ENCODE results near the gene SLC13A4.
"Not testable (repeated sequence)": the region's sequence is repeated elsewhere in the genome, so short reads cannot be mapped to it uniquely, and the experiment has no call there.

The SLC13A4 gene

DNA sequence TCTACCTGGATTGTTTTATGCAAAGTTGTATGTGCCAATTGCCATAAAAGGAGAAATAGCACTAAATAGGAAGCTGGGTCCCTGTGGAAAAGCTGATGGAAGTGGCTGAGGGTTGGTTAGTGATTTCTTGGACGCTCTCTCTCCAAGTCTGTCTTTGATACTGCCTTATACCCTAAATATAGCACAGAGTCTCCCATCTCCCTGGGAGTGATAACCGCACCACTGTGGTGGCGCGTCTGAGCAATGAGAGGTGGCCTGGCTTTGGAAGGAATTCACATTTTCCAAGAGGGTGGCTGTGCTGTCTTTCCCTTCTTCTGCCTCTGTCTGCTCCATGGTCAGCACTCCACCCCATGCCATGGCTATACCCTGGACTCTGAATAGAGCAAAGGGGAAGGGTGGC, 34.4 kb downstream of the SLC13A4 start:
- DNase-seq (ENCODE audit: low read depth in 2 of 2), result no peak

DNA sequence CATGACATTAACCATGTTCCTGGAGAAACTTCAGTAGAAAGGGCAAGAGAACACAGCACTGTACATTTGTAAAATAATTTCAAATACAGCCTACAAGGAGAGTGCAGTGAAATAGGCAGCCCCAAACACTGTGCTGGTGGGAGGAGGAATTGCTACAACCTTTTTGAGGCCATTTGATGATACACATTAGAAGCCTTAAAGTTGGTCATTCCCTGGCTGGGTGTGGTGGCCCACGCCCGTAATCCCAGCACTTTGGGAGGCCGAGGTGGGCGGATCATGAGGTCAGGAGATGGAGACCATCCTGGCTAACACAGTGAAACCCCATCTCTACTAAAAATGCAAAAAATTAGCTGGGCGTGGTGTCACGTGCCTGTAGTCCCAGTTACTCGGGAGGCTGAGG, 35.4 kb downstream of the SLC13A4 start:
- not testable (repeated sequence) for DNase-seq (ENCODE audit: low read depth in 2 of 2)

DNA sequence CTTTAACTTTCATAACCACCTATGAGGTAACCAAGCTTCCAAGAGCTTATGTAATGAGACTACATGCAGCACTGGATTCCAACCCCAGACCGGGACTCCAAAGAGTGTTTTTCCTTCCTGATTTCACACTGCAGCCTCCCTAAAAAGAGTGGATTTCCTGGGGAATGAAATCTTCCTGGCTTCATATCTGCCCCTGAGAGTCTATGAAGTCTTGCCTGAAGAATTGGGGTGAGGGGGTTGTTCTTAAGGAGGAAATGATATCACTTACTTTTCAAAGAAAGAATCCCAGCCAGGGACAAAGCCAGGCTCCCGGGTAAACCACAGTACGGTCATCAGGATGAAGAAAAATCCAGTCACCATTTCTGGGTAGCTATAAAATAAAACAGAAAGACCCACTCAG, 35.9 kb downstream of the SLC13A4 start:
- DNase-seq (ENCODE audit: low read depth in 2 of 2), result no peak

DNA sequence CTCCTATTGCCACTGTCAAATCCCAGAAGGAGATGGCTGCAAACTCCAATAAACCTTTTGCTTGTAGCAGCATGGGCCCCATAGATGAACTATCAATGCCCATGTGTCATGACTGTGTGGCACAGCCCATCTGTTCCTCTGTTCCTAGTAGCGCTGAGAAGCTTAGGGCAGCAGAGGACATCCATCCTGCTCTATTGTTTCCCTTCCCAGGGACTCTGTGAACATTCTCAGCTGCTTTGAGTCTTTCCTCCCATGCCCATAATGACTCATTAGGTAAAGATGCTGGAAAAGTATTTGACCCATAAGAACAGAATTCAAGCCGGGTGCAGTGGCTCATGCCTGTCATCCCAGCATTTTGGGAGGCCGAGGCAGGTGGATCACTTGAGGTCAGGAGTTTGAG, 37.4 kb downstream of the SLC13A4 start:
- DNase-seq (ENCODE audit: low read depth in 2 of 2), result no peak

DNA sequence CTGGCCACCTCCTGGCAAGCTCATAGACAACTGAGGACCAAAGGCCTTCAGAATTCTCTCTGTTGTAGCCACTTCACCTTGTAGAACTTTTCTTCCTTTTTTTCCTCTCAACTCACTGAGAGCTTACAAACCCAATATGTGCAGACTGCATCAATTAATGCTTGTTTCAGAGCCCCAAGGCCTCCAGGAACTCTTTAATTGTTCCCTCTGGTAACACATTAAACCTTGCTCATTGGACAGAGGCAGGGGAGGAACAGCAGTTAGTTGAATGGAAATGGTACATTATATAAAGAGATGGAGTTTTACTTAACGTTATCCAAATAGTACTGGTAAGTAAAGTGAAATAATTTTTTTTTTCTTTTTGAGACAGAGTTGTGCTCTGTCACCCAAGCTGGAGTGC, 40.5 kb downstream of the SLC13A4 start:
- no peak for DNase-seq (ENCODE audit: low read depth in 2 of 2)

DNA sequence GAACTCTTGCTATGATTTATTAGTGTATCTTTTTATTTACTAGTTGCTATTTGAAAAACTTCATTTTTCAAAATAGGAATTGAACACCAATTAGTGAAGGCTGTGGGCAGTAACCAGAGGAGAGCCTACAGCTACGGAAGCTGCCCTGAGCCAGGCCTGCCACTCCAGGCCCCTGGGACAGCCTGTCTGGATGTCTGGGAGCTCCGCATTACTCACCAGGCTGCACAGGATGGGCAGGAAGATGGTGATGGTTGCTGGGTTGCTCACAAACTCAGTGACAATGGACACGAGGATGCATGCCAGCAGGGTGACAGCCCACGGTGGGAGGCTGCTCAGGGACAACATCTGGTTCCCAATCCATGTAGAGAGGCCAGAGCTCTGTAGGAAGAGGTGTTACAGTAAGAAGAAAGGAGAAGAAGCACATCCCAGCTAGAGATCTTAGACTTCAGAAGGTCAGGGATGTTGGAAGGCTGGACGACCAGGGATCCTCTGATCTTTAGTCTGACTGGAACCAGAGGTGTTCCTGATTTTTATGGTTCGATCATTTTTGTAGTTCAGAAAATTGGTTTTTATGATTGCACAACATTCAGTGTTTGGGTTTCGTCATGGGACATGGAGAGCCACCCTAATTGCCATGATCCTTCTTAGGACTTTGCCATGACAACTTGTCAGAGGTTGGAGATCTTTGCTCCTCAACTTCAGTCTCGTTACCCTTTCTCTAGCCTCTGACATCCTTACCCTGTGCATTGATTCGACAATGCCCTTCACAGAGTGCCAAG, 42.5 kb downstream of the SLC13A4 start:
- DNase-seq (ENCODE audit: low read depth in 2 of 2), result no peak

DNA sequence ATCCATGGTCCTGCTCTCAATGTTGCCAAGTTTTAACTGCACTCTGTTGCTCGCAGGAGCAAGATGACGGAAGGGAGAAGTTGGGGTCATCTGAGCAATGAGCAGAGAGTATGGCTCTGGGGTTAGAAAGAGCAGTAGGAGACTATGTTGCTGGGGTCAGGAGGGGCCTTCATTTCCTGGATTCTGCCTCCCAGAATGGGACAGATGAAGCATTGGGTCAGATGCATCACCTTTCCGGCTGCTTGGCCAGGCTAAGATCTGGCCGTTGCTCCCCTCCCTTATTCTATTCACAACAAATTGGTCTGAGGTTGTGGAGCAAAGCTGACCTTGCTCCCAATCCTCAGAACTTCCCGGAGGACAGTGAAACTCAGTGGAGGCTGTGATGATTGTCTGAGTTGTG, 43.3 kb downstream of the SLC13A4 start:
- no peak for DNase-seq (ENCODE audit: low read depth in 2 of 2)

DNA sequence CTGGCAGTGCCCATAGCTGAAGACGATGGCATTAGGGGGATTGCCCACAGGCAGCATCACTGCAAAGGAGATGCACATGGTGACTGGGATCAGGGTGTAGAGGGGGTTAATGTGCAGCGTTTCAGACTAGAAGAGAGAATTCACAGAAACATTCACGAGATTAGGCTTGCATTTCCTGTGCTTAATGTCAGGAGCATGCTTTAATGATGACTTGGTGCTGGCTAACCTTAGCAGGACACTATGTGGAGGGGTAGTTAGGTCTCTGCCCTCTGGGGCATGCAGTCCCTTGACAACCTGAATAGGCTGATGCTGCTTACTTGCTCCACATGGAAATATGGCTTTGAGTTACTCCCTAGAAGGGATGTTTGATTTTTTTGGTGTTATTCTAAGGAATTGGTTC, 43.9 kb downstream of the SLC13A4 start:
- DNase-seq (ENCODE audit: low read depth in 2 of 2), result no peak

DNA sequence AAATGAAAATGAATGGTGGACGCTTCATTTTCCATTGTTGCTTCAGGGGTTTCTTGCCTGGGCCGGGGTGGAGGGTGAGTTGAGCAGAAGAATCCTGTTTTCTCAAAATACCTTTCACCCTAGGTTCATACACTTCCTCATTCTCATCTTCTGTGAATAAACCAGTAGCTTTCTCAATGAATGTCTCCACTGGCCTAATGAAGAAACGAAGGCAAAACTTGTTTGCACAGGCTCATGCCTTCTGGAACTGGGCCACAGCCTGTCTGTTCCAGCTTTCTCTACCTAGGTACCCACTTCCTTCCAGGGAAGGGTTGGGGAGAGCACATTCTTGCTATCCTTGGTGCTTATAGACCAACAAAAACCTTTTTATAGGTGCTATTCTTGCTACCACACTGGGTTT, 44.4 kb downstream of the SLC13A4 start:
- DNase-seq (ENCODE audit: low read depth in 2 of 2), result no peak

DNA sequence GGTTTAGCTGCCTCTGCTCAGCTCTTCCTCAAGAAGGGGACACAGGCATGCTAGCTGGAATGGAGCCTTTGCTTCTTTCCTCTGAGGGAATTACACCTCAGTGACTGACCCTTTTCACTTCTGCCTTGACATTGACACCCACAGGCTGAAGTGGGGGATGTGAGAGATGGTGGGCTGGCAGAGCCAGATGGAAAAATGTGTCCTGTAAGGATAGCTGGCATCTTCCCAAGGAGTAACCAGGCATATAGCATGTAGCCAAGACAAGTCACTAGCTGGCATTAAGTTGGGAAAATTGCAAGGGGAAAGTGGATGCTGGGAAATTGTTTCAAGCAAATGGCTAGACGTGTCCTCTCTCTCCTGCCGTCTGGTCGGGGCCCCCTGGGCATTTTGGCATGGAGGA, 45.8 kb downstream of the SLC13A4 start:
- DNase-seq (ENCODE audit: low read depth in 2 of 2), result no peak

DNA sequence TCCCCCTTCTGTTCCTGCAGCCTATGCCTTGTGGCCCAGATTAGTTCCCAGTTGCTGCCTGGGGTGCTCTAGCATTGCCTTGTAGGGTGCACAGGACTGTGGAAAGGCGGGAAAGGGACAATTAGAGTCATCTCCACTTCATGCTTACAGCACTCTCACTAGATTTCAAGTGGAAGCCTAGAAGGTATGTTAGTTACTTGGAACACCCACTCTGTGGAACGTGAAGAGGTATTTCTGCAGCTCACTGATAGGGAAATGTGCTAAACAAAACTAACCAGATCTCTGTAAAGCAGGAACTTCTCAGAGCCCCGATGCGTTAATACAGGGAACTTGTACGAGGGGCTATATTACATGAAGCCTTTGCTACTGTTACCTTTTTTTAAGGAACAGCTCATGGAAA, 46.2 kb downstream of the SLC13A4 start:
- DNase-seq (ENCODE audit: low read depth in 2 of 2), result no peak

DNA sequence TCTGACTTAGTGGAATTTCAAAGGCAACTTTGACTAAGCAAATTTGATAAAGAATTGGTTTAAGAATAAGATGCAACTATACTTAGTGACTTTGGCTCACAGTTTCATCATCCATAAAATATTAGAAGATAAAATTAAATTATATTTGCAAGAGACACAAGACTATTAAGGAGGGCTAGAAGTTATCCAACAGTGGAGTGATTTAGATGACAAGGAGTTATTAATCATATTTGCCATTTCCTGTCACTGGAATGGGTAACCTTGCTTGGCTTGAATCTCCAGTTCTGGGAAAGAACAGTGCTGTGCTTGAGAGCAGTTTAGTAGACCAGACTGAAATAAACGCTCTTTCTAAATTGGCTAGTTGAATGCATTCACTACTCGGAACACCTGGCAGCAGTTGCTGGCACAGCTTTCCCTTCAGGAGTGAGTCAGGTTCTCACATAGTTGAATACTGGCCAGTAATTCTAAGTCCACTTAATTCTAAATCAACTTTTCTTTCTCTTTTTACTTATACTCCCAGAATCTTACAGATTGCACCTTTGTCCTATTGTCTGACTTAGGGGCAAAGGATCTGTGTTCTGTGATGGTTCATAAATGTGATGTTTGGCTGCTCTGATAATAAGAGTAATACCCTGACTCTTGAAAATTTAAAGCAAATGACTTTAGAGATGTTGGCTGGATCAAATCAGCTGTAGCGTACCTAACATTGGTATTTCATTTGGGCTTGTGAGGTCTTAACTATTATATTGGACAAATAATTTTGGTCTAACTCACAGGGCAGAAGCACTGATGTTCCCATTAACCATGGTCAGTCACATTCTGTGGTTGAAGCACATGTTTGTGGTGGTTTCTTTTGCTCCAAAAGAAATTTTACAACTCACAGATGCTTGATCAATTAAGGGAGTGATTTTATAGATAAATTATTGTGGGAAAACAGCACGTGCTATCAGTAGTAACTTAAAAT, 49.1 kb downstream of the SLC13A4 start:
- no peak for DNase-seq (ENCODE audit: low read depth in 2 of 2)

DNA sequence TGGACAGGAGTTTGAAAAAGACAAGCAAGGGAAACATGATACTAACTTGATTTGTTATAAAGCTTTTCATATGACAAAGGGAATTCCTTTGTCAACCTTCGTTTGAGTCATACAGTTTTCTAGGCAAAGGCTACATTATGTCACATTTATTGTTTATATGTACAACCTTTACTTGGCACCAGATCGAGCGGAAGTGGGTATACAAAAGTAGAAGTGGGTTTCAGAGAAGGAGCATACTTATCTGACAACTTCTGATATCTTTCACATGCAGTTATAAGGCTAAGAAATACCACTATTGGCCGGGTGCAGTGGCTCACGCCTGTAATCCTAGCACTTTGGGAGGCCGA, 54.7 kb downstream of the SLC13A4 start:
- DNase-seq (ENCODE audit: low read depth in 2 of 2), result no peak

DNA sequence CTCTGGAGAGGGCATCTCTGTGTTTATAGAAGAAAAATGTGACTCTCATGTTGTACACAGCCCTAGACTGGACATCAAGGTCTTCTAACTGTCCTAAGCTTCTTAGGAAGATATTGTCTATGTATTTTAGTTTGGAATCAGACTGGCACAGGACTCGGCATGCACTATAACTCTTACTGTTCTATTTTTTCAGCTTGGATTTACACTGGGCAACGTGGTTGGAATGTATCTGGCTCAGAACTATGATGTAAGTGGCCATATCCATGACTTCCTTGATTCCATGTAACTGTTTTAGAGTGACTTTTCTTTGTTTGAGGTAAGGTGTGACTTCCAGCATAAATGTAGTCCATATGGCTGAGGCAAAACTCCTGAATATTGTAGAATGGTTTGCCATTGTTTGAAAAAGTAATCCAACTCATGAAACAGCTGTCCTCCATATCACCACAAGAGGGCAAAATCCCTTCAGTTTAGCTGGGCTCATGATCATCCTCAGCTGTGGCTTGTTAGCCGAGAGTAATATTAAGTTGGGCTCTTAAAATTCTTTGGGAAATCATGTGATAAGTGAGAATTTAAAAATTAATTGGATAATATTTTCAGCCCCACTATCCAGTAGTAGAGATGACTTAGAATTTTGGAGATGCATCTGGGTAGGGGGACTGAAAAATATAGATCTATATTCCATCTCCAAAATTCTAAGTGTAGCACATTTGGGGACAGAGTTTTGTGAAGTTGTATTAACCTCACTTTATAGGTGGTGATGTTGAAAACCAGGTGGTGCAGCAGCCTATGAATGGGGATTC, 55.2 kb downstream of the SLC13A4 start:
- no peak for DNase-seq (ENCODE audit: low read depth in 2 of 2)

DNA sequence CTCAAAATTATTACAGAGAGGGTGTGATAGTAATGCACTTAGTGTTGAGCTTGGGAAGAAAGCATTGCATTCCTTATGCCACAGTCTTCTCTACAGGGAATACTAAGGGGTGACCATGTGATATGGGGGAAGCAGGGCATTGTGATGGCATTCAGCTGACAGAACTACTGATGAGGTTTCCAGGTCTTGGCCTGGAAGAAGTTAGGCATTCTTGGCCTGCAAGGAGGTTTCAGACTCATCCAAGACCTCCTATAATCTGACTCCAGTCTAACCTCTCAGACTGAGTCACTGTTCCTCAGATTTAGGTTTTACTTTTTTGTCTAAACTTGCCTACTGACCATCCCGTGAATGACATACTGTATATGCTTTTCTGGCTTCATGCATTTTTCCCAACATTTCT, 57.8 kb downstream of the SLC13A4 start:
- DNase-seq (ENCODE audit: low read depth in 2 of 2), result no peak

DNA sequence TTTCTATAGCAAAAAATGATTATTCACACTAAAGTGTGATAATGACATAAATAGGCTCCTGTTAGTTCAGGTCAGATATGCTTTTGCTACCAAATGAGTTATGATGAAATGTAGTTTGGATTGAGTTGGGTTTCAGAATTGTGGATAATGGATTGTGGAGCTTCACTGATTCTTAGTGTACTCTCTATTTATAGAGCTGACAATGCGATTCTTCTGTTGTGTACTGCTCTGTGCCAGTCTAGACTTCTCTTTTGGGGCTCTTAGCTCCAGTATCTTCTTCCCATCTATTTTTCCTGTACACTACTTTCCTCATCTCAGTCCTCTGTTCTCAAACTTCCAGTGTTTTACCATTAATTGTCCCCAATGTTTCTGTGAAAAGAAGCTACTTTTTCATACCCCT, 58.2 kb downstream of the SLC13A4 start:
- DNase-seq (ENCODE audit: low read depth in 2 of 2), result no peak

DNA sequence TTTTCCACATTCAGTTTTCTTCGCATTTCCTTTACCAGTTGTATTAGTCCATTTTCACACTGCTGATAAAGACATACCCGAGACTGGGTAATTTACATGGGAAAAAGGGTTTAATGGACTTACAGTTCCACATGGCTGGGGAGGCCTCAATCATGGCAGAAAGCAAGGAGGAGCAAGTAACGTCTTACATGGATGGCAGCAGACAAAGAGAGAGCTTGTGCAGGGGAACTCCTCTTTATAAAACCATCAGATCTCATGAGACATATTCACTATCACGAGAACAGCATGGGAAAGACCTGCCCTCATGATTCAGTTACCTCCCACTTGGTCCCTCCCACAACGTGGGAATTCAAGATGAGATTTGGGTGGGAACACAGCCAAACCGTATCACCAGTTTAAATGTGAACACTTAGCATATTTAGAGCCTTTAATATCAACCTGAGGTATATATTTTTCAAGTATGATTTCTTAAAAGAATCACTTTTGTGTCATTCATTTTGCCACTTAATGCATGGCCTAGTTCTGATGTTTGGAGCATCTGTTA, 59.1 kb downstream of the SLC13A4 start:
- DNase-seq (ENCODE audit: low read depth in 2 of 2), result not testable (repeated sequence)

DNA sequence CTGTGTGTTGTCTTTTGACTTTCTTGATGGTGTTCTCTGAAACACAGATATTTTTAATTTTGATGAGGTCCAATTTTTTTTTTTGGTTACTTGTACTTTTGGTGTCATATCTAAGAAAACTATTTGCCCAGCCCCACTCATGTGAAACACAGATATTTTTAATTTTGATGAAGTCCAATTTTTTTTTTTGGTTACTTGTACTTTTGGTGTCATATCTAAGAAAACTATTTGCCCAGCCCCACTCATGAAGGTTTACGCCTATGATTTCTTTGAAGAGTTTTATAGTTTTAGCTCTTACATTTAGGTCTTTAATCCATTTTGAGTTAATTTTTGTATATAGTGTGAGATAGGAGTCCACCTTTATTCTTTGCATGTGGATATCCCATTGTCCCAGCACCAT, 60.4 kb downstream of the SLC13A4 start:
- not testable (repeated sequence) for DNase-seq (ENCODE audit: low read depth in 2 of 2)

DNA sequence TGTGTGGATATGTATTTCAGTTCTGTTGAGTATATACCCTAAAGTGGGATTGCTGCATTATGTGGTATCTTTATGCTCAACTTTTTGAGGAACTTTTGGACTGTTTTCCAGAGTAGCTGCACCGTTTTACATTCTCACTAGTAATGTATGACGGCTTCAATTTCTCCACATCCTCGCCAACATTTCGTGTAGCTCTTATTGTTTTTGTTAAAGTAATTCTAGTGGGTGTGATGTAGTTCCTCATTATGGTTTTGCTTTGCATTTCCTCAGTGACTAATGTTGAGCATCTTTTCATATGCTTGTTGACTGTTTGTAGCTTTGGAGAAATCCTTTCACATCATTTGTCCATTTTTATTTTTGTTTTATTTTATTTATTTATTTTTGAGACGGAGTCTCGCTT, 61.1 kb downstream of the SLC13A4 start:
- DNase-seq (ENCODE audit: low read depth in 2 of 2), result no peak

DNA sequence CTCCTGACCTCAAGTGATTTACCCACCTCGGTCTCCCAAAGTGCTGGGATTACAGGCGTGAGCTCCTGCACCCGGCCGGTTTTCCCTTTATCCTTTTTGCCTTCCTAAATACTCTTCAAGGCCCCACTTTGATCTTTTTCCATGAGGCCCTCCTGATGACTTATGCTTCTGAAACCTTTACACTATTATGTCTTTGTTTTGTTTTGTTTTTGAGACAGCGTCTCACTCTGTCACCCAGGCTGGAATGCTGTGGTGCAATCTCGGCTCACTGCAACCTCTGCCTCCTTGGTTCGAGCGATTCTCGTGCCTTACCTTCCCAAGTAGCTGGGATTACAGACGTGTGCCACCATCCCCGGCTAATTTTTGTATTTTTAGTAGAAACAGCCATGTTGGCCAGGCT, 61.8 kb downstream of the SLC13A4 start:
- no peak for DNase-seq (ENCODE audit: low read depth in 2 of 2)

DNA sequence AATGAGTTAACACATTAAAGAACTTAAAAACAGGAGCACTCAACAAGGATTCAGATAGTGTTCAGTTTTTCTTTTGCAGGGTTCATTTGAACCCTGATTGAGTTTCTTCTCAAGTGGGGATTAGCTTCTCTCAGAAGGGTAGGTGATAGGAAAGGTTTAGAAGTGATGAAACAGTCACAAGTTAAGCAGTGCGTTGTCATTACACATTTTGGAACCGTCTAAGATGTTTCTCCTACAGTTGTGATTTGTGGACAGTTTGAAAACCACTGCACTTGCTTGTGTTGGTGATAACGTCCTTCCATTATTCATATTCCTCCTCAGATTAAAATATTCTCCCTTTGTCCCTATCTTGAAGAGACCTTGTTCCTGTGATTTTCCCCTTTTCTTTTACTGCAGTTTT, 62.9 kb downstream of the SLC13A4 start:
- no peak for DNase-seq (ENCODE audit: low read depth in 2 of 2)

DNA sequence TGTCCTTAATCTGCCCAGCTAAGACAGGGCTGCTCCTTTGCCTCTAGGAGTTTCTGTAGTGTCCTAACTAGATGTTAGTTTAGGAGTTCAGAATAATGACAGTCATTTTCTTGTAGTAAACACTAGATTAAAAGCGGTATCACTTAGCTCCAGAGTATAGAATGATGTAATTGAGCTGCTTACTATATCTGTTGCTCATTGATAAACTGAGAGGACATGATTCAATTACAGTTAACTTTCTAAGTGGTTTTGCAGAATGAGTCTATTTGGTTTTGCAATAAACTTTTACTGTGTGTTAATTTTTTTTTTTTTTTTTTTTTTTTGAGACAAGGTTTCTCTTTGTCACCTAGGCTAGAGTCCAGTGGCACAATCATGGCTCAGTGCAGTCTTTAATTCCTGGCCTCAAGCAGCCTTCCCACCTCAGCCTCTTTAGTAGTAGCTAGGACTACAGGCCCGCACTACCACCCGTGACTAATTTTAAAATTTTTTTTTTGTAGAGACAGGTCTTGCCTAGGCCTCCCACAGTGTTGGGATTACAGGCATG, 63.9 kb downstream of the SLC13A4 start:
- DNase-seq (ENCODE audit: low read depth in 2 of 2), result no peak

Data from activated CD4-positive, alpha-beta T cell treated with anti-CD3 and anti-CD28 coated beads for 24 hours (primary cell).